Cardiac fibroblast (primary cell): Measurements from ENCODE around the gene PSMD13.

Experiments used
- DNase-seq, 2 donors: peaks; one replicate each; pipeline versions ENCODE4 v3.0.0 to v3.0.0-alpha.2; 2010; ENCODE audit warnings: low read depth in 2 of 2
- H3K4me3 ChIP-seq, 2 donors: replicated peaks in 1 of 2; 1 replicate in 1 of 2; 2 replicates in 1 of 2; pipeline ENCODE4 v1.5.1; 2011; ENCODE audit warnings: low read depth in 2 of 2, low read length in 2 of 2, mild to moderate bottlenecking in 2 of 2, moderate library complexity in 1 of 2
- TF ChIP-seq, protein P1 (sequence below): IDR thresholded peaks from one replicate; pipeline ENCODE4 v1.5.1; 2011; ENCODE audit warnings: low read depth, mild to moderate bottlenecking, low read length, inconsistent platforms

PSMD13 gene

DNA sequence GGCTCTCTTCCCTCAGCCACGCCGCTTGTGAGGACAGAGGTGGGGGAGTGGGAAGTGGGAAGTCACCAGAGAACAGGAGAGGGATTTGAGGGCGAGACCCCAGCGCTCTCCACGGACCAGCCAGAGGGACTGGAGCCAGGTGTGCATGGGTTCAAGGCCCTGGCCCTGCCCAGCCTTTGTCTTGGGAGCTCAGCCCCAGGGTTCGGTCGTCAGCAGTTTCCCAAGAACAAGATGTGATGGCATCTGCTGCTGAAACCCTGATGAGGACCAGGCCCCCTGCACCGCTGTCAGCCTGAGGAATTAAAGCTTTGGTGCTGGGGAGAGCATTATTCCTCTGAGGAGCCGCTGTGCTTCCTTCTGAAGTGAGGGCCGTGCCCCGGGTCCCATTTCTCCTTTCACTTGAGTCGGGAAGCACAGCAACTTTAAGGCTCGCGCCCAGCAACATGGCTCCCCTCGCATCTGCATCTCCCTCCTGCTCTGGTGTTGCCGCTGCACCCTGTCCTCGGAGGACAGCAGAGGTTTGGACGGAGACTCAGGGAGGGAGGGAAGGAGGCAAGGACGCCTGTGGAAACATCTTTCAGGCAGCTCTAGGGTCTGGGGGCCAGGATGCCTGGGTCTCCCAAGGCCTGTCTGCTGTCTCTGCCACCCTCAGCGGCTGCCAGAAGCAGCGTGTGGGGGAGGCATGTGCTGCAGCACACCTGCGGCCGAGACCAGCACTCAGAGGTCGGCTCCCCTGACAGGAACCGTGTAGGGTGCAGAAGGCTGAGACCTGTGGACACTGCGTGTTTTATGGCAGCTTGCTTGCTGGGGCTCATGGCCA is 58.8 kb downstream of the PSMD13 start:
- TF ChIP-seq, protein P1, sequence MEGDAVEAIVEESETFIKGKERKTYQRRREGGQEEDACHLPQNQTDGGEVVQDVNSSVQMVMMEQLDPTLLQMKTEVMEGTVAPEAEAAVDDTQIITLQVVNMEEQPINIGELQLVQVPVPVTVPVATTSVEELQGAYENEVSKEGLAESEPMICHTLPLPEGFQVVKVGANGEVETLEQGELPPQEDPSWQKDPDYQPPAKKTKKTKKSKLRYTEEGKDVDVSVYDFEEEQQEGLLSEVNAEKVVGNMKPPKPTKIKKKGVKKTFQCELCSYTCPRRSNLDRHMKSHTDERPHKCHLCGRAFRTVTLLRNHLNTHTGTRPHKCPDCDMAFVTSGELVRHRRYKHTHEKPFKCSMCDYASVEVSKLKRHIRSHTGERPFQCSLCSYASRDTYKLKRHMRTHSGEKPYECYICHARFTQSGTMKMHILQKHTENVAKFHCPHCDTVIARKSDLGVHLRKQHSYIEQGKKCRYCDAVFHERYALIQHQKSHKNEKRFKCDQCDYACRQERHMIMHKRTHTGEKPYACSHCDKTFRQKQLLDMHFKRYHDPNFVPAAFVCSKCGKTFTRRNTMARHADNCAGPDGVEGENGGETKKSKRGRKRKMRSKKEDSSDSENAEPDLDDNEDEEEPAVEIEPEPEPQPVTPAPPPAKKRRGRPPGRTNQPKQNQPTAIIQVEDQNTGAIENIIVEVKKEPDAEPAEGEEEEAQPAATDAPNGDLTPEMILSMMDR, result no peak
- H3K4me3 ChIP-seq, result no peak overlapping the region
- no peak for DNase-seq

- TF ChIP-seq, protein P1, result no peak
- no peak overlapping the region for H3K4me3 ChIP-seq
- no peak for DNase-seq
Measured at GRCh38 chr11:296171-297050, 59.6 kb downstream of the PSMD13 start.

GRCh38 chr11:297051-297585 is 60.3 kb downstream of the PSMD13 start:
- H3K4me3 ChIP-seq, result no peak overlapping the region
- DNase-seq, result no peak
- TF ChIP-seq, protein P1, result no peak

- TF ChIP-seq, protein P1, result no peak
- no peak overlapping the region for H3K4me3 ChIP-seq
- DNase-seq, result no peak
Measured at GRCh38 chr11:297586-298405, 61.0 kb downstream of the PSMD13 start.

GRCh38 chr11:298406-299065 is 61.8 kb downstream of the PSMD13 start:
- DNase-seq, result no peak
- TF ChIP-seq, protein P1, result no peak
- no peak overlapping the region for H3K4me3 ChIP-seq
